HG03108 (cell line): Measurements from ENCODE around the gene TSTD1.
"Not testable (repeated sequence)": the region's sequence is repeated elsewhere in the genome, so short reads cannot be mapped to it uniquely, and the experiment has no call there.

Experiments used
- ATAC-seq: cut with Tn5 transposase; IDR thresholded peaks from one replicate; pipeline ENCODE4 v1.9.1; 2021; ENCODE audit warnings: moderate library complexity; ENCODE audit not compliant: unreplicated experiment

TSTD1 gene

DNA sequence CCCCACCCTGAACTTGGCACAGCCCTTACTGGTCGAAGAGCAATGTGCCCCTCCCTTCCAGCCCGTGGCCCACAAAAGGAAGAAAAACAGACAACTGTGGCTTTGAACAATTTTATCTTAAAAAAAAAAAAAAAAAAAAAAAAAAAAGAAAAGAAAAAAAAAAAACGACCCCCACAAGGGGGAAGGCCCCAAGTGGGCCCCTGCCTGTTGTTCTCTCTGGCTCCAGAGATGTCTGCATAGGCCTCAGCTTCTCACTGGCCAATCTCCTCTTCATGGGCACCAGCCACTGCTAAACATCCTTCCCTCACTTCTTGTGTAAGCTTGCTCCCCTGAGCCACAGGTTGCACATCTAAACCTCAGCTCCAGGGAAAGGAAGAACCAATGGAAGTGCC is 386 bp upstream of the TSTD1 start:
- no peak for ATAC-seq

DNA sequence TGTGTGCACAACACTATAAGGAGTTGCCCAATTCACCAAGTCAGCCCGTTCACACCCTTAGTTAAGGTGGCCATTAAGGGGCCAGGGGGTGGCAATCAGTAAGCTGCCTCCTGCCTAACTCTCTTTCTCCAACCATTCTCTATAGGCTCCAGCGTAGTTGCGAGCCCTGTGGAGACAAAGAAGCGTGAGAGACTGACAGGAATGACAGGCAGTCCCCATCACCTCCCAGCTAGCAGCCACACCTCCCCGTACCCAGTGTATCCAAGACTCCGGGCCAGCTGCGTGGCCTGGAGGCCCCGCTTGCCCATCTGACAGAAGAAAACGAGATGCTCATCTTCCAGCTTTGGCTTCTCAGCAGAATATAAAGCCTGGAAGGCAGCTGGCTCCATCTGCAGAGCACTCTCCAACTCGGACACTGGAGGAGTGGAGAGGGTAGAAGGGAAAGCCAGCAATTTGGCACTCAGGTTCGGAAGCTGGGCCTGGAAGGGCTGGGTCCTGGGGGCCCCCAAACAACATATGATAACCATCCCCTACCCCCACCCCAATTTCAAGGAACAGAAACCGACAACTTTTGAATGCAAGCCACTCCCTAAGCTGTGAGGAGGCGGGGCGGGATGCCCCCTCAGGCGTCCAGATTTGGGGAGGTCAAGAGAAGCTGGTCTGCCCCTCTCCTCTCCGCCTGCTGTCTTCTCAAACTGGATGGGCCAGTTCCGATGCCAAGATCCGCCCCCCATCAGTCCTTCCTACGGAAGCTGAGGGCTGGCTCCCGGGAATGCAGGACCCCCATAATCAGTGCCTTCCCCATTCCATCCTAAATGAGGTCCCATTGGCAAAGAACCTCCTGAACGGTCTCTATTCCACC is 872 bp downstream of the TSTD1 start:
- ATAC-seq: no peak

DNA sequence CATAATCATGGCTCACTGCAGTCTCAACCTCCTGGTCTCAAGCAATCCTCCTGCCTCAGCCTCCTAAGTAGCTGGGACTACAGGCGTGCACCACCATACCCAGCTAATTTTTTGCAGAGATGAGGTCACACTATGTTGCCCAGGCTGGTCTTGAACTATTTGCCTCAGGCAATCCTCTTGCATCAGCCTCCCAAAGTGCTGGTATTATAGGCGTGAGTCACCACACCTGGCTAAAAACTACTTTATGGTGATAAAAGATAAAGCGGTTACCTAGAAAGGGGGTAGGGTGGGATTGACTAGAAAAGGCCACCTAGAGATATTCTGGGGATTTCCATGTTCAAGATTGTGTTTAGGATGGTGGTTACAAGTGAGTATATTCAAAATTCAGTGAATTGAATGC is 5.0 kb downstream of the TSTD1 start:
- ATAC-seq: no peak

DNA sequence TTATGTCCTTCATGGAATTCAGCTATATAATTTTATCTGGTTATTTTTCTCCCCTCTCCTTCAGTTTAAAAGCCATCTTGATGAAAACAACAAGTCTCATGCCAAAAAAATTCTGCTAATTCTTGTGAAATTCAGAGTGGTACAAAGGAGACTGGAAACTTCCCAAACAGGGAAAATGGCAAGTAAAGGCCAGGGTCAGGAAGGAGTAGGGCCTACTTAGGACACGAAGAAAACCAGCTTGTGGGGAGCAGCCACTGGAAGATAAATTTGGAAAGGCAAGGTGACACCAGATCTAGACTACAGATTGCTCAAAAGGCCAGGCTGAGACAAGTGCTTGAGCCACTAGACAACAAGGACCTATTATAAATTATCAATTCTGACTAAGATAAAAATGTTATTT is 6.4 kb downstream of the TSTD1 start:
- ATAC-seq: no peak

DNA sequence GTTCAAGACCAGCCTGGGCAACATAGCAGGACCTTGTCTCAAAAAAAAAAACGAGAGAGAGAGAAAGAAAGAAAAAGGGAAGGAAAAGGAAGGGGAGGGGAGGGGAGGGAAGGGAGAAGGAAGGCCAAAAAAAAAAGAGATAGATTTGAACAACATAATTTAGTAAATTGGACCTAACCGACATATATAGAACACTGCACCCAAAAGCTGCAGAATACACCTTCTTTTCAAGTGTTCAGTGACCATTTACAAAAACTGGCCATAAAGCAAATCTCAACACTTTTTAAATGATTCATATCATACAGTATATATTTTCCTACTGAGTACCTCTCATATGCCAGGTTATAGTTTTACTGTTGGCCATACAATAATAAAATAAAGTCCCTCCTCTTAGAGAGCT is 6.9 kb downstream of the TSTD1 start:
- ATAC-seq: no peak

DNA sequence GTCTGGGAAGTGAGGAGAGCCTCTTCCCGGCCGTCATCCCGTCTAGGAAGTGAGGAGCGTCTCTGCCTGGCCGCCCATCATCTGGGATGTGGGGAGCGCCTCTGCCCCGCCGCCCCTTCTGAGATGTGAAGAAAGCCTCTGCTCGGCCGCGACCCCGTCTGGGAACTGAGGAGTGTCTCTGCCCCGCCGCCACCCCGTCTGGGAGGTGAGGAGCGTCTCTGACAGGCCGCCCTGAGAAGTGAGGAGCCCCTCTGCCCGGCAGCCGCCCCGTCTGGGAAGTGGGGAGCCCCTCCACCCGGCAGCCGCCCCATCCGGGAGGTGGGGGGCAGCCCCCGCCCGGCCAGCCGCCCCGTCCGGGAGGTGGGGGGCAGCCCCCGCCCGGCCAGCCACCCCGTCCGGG is 9.3 kb downstream of the TSTD1 start:
- ATAC-seq: not testable (repeated sequence)

DNA sequence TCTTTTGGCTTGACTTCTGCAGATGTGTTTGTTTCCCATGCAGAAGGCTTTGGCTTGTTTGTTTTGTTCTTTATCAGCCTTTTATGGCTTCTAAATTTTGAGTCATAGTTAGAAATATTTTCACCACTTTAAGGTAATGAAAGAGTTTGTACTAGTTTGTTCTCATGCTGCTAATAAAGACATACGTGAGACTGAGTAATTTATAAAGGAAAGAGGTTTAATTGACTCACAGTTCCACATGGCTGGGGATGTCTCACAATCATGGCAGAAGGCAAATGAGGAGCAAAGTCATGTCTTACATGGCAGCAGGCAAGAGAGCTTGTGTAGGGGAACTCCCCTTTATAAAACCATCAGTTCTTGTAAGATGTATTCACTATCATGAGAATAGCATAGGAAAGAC is 11.8 kb downstream of the TSTD1 start:
- ATAC-seq: not testable (repeated sequence)

DNA sequence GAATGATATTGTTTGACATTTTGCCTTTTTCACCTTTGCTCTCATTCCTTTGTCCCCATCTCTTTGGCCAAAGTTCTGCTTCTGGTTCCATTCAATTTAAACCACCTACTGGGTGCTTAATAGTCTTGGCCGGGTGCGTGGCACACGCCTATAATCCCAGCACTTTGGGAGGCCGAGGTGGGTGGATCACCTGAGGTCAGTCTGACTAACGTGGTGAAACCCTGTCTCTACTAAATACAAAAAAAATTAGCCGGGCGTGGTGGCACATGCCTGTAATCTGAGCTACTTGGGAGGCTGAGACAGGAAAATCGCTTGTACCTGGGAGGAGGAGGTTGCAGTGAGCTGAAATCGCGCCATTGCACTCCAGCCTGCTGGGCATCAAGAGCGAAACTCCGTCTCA is 16.3 kb downstream of the TSTD1 start:
- not testable (repeated sequence) for ATAC-seq

DNA sequence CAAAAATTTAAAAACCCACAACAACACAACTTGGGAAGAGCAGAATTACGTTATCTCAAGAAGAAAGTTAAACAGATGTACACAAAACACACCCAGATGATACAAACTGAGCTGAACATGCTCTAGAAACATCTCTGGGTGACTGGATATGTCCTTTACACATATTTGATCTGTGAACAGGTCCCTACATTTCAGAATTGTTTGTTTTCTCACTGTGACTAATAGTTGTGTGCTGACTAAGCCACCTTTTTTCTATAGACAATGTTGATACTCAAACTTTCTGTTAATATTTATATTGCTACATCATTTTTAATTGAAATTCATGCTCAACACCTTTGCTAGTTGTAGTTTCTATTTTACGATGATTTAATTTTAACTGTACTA is 16.8 kb downstream of the TSTD1 start:
- ATAC-seq: no peak

DNA sequence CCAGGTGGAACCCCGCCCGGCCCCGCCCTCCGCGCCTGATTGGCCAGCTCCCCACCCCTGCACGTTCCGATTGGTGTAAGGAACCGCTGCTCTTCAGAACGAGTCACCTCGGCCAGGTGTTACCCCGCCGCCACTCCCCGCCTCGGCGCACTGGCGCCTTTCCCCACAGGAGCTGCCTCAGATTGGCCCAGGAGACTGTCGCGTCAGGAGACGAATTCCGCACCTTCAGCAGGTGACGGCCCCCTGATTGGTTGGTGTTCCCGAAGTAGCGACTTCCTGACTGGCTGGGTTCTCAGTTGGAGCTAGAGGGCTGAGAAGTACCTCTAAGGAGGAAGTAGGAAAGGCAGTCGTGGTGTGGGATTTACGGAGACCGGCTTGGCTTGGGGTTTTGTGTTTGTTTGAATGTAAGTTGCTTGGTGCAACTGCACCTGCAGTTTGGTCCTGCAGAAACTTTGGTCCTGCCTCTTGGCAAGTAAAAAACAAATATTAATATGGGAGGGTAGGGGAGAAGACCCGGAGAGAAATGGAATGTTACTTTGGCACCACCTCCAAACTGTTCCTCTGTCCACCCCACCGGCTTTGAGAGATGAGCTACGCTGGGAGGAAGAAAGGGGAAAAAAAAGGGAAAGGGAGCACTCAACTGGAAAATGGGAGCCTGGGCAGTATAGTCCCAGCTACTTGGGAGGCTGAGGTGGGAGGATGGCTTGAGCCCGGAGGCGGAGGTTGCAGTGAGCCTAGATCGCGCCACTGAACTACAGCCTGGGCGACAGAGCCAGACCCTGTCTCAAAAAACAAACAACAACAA is 17.4 kb downstream of the TSTD1 start:
- ATAC-seq: peak; percentile 89

DNA sequence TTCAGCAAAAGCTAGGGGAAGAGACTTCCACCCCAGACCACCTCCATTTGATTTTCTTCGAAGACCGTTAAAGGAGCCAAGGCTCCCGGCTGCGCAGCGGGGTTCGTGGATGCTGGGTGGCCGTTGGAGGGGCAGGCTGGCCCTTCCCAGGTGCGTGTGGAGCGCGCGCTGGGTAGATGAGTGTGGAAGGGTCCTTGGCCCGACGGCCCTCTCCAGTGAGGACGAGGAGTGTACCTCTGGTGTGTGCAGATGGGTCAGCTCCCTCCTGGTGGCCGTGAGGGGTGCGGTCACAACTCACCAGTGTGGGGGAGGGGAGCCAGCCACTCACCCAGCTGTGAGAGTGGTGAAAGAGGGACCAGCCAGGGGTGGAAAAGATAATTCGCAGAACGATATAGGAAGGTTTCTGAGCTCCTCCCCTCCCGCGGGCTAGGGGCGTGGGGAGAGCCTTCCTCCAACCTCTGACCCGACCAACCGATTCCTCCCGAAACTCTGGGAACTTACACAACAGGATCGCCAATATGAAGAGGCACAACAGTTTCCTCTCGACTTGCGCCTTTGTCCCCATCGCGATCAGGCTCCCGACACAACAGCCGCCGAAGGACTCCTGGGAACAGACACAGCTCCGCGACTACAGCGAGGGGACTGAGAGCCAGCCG is 18.1 kb downstream of the TSTD1 start, which contains the start of gene F11R:
Gene F11R, minus strand, starts transcription at position 644 of the 656 bp plus-strand sequence. Its CDS starts 79 bp downstream, at position 565.
- peak; percentile 22 for ATAC-seq

DNA sequence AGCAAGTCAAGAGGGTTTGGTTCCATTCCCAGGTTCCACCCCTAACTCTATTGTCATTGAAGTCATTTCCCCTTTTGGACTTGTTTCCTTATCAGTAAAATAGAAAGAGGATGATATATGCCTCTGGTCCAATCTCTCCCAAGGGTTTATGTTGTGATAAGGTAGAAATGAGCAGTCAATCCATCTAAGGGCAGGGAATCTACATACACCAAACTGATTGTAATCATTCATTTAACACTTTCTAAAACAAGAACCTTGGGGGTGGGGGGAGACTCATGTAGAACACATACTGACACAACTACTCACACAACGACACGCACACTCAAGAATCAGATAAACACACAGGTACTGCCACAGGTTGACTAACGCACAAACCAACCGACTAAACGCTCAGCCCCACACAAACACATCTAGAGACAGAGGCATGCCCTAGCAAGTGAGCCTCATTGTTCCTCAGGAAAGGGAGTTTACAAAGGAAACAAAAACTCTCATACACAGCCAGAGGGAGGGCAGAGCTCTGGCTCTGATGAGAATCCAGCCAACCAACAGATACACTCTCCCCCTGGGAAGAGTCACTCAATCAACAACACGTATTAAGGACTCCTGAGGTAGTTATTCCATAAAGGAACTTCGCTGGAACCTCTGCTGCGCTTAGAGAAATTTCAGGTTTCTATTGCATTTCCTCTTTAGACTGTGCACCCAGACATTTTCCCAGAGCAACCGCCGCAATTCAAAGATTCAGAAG is 18.8 kb downstream of the TSTD1 start:
- ATAC-seq: no peak

DNA sequence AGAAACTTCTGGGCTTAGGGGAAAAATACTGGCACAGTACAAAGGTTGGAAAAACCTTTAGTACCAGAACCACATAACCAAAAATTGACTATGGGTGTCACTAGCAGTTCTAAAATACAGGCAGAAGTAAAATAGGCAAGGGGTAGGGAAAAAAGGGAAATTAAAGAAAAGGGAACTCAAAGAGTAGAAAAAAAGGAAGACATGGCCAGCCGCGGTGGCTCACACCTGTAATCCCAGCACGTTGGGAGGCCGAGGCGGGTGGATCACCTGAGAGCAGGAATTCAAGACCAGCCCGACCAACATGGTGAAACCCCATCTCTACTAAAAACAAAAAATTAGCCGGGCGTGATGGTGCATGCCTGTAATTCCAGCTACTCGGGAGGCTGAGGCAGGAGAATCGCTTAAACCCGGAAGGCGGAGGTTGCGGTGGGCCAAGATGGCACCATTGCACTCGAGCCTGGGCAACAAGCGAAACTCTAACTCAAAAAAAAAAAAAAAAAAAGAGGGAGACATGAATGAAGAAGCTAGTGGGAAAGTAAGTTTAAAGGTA is 19.6 kb downstream of the TSTD1 start:
- not testable (repeated sequence) for ATAC-seq

DNA sequence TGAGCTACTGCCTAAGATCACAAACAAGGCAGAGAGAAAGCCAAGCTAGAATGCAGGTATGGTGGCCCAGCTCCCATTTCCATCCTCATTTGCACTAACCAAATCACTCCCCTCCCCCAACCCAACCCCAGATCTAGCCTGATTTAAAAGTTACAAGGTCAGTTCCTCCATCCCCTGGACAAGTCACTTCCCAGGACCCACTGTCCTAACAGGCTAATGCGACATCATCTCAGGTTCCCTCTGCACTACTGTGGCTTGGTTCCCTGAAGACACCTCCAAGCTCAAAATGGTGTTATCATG is 20.2 kb downstream of the TSTD1 start:
- no peak for ATAC-seq

DNA sequence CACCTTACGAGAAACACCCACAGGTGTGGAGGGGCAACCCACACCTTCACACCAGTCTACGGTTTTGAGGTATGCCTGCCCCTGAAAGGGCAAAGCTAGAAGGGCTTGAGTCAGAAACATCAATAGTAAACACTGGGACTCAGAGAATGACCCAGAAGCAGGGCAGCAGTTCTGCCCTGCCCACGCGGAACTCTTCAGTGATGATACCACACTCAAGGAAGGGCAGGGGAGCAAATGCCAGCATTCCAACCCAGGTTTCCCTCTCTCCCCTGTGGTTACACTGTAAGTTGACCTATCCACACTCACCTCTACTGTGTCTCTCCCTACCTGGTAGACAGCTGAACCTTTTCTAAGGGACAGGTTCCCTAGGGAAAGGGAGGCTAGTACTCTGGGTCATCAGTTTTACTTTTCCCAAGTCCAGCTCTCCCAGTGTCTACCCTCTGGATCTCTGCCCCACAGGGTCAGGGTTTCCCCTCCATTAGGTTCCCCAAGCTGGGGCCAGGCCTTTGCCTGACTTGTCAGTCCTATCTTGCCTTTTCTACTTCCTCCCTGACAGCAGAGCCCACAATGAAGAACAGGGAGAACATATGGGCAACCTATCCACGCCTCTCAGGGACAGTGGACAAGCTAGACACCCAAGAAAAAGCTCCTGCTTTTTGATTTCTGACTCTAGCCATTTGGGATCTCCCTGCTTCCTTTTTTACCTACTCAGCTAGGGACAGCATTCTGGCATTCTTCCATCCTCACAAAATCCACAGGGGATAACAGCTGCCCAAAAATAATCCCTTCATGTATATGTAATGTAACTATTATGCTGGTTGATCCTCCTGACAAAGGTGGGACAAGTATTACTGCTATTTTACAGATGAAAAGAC is 20.8 kb downstream of the TSTD1 start:
- no peak for ATAC-seq

DNA sequence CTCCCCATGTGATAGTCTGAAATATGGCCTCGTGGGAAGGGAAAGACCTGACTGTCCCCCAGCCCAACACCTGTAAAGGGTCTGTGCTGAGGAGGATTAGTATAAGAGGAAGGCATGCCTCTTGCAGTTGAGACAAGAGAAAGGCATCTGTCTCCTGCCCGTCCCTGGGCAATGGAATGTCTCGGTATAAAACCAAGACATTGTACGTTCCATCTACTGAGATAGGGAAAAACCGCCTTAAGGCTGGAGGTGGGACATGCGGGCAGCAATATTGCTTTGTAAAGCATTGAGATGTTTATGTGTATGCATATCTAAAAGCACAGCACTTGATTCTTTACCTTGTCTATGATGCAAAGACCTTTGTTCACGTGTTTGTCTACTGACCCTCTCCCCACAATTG is 21.6 kb downstream of the TSTD1 start:
- ATAC-seq: not testable (repeated sequence)

DNA sequence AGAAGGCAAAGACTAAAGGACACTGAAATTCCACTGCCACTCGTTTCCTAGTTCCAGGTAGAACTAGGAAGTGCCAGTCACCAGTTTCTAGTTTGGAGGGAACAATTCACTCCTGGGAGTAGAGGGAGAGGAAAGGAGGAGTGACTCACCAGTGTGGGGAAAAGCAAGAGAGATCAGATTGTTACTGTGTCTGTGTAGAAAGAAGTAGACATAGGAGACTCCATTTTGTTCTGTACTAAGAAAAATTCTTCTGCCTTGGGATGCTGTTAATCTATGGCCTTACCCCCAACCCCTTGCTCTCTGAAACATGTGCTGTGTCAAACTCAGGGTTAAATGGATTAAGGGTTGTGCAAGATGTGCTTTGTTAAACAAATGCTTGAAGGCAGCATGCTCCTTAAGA is 22.1 kb downstream of the TSTD1 start:
- ATAC-seq: not testable (repeated sequence)

DNA sequence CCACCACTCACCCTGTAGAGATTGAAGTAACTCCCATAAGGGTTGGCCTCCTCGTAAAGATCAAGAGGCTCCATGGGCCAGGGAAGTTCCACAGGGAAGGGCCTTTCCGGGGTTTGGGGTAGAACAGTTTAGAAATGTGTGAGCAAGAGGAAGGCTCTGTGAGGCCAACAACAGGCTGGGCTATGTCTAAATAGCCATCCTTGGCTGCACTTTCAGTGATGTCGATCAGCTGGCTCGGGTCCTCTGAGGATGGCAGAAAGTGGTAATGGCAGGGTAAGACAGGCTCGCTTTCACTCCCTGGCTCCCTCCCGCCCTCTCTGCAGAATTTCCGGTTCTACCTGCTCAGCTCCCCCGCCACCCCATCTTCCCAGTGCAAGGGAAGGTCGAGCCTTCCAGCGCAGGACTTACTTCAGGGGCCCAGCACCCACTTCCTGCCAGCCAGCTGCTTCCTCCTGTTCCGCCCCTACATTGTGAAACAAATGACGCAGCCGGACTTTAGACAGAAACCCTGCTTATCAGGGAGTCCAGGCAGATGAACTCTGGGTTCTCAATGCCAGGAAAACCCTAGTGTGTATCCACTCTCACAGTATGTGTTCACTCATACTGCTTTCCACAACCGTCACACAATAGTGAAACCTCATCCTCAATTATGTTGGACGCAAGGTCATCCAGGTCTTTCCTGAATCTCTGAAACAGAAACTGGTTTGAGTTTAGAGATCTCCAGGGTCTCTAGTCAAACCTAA is 25.1 kb downstream of the TSTD1 start:
- ATAC-seq: peak; percentile 86

DNA sequence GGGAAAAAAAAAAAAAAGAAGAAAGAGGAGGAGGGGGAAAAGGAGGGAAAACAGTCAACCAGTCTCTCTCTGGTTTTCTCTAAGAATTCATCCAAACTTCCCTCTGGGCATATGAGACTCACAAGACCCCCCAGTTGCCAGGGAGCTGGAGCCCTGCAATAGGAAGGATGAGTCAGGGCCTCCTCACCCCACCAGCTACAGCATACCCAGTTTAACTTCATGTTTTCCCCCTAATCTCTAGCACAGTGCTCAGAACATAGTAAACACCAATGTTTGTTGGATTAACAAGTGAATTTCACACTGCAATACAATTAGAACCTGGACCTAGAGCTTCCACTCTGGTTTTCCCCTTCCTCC is 25.7 kb downstream of the TSTD1 start:
- peak; percentile 4 for ATAC-seq
